Lower lobe of right lung (tissue), 2 donors: ENCODE results near the gene CHMP4B. TPM values are rescaled to one million over a fixed set of nuclear protein-coding genes. Genes with fewer than 3 reads are reported as not detected.

Source experiments
- ATAC-seq, 2 donors: fragments of 200-7000 bp; cut with Tn5 transposase; one replicate each; pipeline ENCODE4 v1.9.1; 2020 to 2022; ENCODE audit warnings: mild to moderate bottlenecking in 2 of 2, moderate library complexity in 2 of 2
- DNase-seq: peaks from one replicate; pipeline ENCODE4 v3.0.0-alpha.2; 2020
- H3K27ac ChIP-seq: fragments of 200-600 bp; one replicate; pipeline ENCODE4 v1.8.0; 2022
- H3K27me3 ChIP-seq: fragments of 200-600 bp; one replicate; pipeline ENCODE4 v1.8.0; 2022; ENCODE audit warnings: low read depth
- H3K36me3 ChIP-seq: fragments of 200-600 bp; one replicate; pipeline ENCODE4 v1.8.0; 2022; ENCODE audit warnings: mild to moderate bottlenecking
- H3K4me1 ChIP-seq: fragments of 200-600 bp; one replicate; pipeline ENCODE4 v1.8.0; 2022
- H3K4me3 ChIP-seq: fragments of 200-600 bp; one replicate; pipeline ENCODE4 v1.8.0; 2022; ENCODE audit warnings: mild to moderate bottlenecking
- H3K9me3 ChIP-seq: fragments of 200-600 bp; one replicate; pipeline ENCODE4 v1.8.0; 2022
- intact Hi-C: fragments of 100-400 bp; cut with DNase I; formaldehyde crosslinking; loops from one replicate; pipeline ENCODE4 v1.11.0; 2022
- total RNA-seq: library from RNA; stranded (reverse); fragmentation: NEBNext Ultra II Directional; extraction: Animal tissue kit (Norgen Biotek cat#: 25700); gene quantifications from one replicate; pipeline ENCODE4 v1.2.1, GENCODE V29; 2021
- TF ChIP-seq, protein P1 (sequence below): fragments of 200-600 bp; IDR thresholded peaks from one replicate; pipeline ENCODE4 v1.8.0; 2022; ENCODE audit warnings: antibody characterized with exemption, mild to moderate bottlenecking
- donor health status: DM: no; HTN: yes; CAD: no; lungs with severe emphysema.

CHMP4B gene
- total RNA-seq, 1 donor from 2014 or later: 91.2 TPM

DNA sequence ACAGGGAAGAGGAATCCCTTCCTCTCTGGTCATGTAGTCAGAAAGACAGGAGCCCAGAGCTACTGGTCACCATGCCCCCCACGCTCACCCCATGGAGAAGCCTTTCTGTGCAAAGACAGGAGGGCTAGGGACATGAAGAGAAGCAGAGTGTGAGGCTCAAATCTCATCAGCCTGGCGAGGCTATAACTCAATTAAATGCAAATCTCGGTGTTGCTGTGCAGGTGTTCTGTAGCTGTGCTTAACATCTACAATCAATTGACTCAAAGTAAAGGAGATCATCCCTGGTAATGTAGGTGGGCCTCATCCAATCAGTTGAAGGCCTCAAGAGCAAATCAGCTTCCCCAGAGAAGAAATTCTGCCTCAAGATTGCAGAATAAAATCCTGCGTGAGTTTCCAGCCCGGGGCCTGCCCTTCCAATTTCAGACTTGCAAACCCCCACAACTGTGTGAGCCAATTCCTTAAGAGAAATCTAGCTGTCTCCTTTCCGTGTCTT, 64.4 kb downstream of the CHMP4B start:
- TF ChIP-seq, protein P1, sequence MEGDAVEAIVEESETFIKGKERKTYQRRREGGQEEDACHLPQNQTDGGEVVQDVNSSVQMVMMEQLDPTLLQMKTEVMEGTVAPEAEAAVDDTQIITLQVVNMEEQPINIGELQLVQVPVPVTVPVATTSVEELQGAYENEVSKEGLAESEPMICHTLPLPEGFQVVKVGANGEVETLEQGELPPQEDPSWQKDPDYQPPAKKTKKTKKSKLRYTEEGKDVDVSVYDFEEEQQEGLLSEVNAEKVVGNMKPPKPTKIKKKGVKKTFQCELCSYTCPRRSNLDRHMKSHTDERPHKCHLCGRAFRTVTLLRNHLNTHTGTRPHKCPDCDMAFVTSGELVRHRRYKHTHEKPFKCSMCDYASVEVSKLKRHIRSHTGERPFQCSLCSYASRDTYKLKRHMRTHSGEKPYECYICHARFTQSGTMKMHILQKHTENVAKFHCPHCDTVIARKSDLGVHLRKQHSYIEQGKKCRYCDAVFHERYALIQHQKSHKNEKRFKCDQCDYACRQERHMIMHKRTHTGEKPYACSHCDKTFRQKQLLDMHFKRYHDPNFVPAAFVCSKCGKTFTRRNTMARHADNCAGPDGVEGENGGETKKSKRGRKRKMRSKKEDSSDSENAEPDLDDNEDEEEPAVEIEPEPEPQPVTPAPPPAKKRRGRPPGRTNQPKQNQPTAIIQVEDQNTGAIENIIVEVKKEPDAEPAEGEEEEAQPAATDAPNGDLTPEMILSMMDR: no peak
- Histone ChIP-seq H3K9me3 (peaks cover 5% of the 10 kb centered on the region), H3K4me1 (peaks cover 10% of the 10 kb centered on the region), H3K4me3 (no peak overlapping the region), H3K36me3 (no peaks in the 10 kb centered on the region), H3K27ac (no peak overlapping the region), H3K27me3 (no peaks in the 10 kb centered on the region)
- DNase-seq (no peak), ATAC-seq (no peak)
- intact Hi-C loops: no loop called here

DNA sequence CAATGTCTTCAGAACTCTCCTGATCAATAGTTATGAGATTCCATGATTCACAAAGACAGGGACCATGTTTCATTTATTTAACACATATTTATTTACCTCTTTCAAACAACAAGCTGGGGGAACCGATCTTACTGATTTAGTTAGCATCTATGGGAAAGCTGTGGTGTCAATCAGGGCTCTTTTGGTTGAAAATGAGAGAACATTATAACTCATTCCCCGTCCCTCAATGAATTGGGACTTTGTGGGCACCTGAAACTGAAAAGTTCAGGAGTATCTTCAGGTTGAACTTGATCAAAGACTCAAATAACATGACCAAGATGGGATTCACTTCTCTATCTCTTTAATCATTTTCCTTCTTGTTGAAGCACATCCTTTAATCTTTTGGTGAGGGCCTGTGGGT, 67.4 kb downstream of the CHMP4B start:
- no peak overlapping the region for H3K4me3 ChIP-seq
- H3K36me3 ChIP-seq: no peaks in the 10 kb centered on the region
- ATAC-seq (no peak), DNase-seq (no peak)
- no peaks in the 10 kb centered on the region for H3K27me3 ChIP-seq
- intact Hi-C loops: no loop called here
- TF ChIP-seq, protein P1: no peak
- H3K4me1 ChIP-seq: no peaks in the 10 kb centered on the region
- H3K27ac ChIP-seq: no peak overlapping the region
- peaks cover 5% of the 10 kb centered on the region for H3K9me3 ChIP-seq

DNA sequence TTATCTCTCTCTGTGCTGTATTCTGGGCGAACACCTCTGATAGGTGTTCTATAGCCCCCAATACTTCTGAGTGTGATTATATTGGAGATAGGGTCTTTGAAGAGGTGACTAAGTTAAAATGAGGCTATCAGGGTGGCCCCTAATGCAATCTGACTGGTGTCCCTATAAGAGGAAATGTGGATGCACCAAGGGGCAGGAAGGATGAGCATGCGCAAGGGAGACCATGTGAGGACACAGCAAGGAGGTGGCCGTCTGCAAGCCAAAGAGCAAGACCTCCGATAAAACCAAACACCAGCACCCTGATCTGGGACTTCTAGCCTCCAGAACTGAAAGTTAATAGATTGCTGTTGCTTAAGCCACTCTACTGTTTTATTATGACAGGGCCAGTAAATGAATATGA, 69.2 kb downstream of the CHMP4B start:
- Histone ChIP-seq H3K36me3 (no peaks in the 10 kb centered on the region), H3K4me3 (no peak overlapping the region)
- intact Hi-C loops: no loop called here

DNA sequence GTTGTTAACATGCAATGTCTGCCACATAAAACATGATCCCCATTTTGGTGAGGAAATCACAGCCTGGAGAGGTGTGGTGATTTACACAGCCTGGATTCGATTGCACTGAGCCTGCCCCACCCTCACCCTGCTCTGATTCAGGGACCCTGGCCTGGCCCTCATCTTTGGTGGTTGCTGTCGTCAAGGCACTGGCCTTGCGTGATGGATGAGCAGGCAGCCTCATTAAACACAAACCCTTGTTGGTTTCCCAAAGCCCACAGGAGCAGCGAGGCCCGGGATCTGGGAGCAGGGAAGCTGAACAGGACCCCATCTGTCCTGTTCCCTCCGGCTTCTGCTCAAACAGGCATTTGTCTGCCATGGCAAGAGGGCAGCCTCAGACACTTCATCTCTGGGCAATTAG, 70.8 kb downstream of the CHMP4B start:
- Histone ChIP-seq H3K4me3 (no peak overlapping the region), H3K9me3 (peaks cover 5% of the 10 kb centered on the region), H3K36me3 (no peaks in the 10 kb centered on the region), H3K27me3 (no peaks in the 10 kb centered on the region), H3K4me1 (no peaks in the 10 kb centered on the region), H3K27ac (no peak overlapping the region)
- intact Hi-C loops: no loop called here
- no peak for ATAC-seq
- TF ChIP-seq, protein P1: no peak
- no peak for DNase-seq

More for the DNA sequence above, 69.2 kb downstream of the CHMP4B start:
- DNase-seq (no peak), ATAC-seq (no peak)
- TF ChIP-seq, protein P1: no peak
- Histone ChIP-seq H3K27me3 (no peaks in the 10 kb centered on the region), H3K27ac (no peak overlapping the region), H3K9me3 (peaks cover 5% of the 10 kb centered on the region), H3K4me1 (no peaks in the 10 kb centered on the region)

DNA sequence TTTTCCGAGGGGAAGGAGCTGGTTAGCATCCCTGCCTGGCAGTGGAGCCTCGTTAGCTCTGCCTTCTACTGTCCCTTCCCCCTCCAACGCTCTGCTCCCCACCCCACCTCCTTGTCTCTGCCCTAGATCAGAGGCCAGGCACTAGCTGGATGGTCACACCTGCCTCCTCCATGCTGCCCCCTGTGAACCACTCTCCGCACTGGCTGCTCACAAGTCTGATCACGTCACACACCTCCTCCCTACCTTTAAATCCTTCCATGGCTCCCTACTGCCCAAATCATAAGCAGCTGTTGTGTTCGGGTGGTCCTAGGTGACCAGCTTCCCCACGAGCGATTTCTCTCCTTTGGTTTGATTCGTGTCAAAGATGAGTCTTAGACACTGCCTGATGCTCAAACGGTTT, 71.3 kb downstream of the CHMP4B start:
- Histone ChIP-seq H3K9me3 (peaks cover 5% of the 10 kb centered on the region), H3K36me3 (no peaks in the 10 kb centered on the region), H3K4me3 (no peak overlapping the region), H3K27ac (no peak overlapping the region), H3K27me3 (no peaks in the 10 kb centered on the region), H3K4me1 (no peaks in the 10 kb centered on the region)
- no peak for ATAC-seq
- TF ChIP-seq, protein P1: no peak
- DNase-seq: no peak
- intact Hi-C loops: no loop called here

DNA sequence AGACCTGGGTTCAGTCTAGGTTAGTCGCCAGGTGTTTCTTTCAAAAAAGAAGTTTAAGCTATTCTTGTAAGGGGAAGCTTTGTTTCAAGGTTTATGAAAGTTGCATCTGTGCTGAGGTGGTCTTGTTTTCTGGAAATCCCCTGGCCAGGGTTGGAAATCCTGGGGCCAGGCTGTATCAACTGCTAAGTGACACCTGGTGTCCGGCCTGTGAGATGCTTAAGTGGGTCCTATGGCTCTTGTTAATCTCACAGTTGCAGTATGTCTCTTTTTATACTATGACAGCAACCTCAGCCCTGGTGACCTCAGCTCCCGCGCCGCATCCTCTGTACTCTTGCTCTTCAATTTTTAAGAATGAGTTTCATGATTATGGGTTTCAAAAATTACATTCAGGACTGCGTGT, 72.0 kb downstream of the CHMP4B start:
- TF ChIP-seq, protein P1: no peak
- no peak for DNase-seq
- Histone ChIP-seq H3K36me3 (no peaks in the 10 kb centered on the region), H3K4me1 (no peaks in the 10 kb centered on the region), H3K27ac (no peak overlapping the region), H3K9me3 (peaks cover 5% of the 10 kb centered on the region), H3K4me3 (no peak overlapping the region), H3K27me3 (no peaks in the 10 kb centered on the region)
- ATAC-seq: no peak
- intact Hi-C loops: no loop called here
